Measurements from ENCODE around the gene SPATA6.

GRCh38 chr1:48285525-48285924, 186.5 kb downstream of the SPATA6 start:
- no peak for TF ChIP-seq CTCF (IDR thresholded peaks at IDR 0.05)
- no peak for TF ChIP-seq TCF7L2 (IDR thresholded peaks at IDR 0.05; ENCODE audit: low read depth, low read length)
- no peak for TF ChIP-seq REST (IDR thresholded peaks at IDR 0.05; ENCODE audit: insufficient read depth in 1 of 2, low read depth in 2 of 2, low read length in 1 of 2)
- no peak for TF ChIP-seq POLR2AphosphoS5 (IDR thresholded peaks at IDR 0.05; ENCODE audit: low read depth, low read length)
- no peak for TF ChIP-seq SIN3A (IDR thresholded peaks at IDR 0.05; ENCODE audit: borderline replicate concordance, insufficient read depth, low read depth, low read length)

Data from Panc1 (cell line).